DMS114 treated with DMSO at 0.1 percent for 48 hours (cell line): ENCODE data around the gene RBFOX2.
"Not testable (repeated sequence)": the region's sequence is repeated elsewhere in the genome, so short reads cannot be mapped to it uniquely, and the experiment has no call there.

Experiments
- DNase-seq: peaks from one replicate; lab custom pipeline; 2025; ENCODE audit not compliant: unreplicated experiment; lab: John Stamatoyannopoulos, UW

The RBFOX2 gene, protein sequence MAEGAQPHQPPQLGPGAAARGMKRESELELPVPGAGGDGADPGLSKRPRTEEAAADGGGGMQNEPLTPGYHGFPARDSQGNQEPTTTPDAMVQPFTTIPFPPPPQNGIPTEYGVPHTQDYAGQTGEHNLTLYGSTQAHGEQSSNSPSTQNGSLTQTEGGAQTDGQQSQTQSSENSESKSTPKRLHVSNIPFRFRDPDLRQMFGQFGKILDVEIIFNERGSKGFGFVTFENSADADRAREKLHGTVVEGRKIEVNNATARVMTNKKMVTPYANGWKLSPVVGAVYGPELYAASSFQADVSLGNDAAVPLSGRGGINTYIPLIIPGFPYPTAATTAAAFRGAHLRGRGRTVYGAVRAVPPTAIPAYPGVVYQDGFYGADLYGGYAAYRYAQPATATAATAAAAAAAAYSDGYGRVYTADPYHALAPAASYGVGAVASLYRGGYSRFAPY

GRCh38 chr22:36028646-36029405 lies at the start of gene RBFOX2:
TSS of gene RBFOX2 (minus strand) at chr22:36028824. CDS start at chr22:36028425, 399 bp downstream.
- DNase-seq: peak; percentile 86

- no peak for DNase-seq
Measured at GRCh38 chr22:36077271-36077670, 48.6 kb upstream of the RBFOX2 start.

- no peak for DNase-seq
Measured at GRCh38 chr22:36075724-36076123, 47.1 kb upstream of the RBFOX2 start.

DNA sequence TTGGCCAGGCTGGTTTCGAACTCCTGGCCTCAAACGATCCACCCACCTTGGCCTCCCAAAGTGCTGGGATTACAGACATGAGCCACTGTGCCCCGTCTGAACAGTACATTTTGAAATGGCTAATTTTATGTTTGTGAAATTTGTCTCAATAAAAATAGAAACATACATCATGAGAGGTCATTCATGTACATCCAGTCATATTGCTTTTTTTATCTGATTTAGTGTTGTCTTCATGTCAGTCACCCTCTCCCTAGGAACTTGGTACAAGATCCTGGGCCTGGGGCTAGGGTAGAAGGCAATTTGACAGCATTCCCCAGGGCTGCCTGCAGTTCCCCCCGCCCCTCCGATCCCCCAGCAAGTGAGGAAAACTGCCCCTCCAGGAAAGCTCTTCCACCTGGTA lies 46.6 kb upstream of the RBFOX2 start:
- no peak for DNase-seq

- DNase-seq: no peak
Measured at GRCh38 chr22:36073476-36073875, 44.9 kb upstream of the RBFOX2 start.

DNA sequence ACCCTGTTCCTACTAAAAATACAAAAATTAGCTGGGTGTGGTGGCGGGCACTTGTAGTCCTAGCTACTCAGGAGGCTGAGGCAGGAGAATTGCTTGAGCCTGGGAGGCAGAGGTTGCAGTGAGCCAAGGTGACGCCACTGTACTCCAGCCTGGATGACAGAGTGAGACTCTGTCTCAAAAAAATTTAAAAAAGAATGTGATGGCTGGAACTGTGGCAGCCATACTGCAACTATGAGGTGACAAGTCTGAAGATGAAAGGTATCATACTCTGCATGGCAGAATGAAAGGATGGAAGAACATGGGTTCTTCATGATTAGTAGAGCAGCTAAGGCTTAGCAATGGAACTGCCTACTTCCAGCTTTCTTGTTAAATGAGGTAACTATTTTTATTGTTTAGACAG lies 42.0 kb upstream of the RBFOX2 start:
- DNase-seq: not testable (repeated sequence)

DNA sequence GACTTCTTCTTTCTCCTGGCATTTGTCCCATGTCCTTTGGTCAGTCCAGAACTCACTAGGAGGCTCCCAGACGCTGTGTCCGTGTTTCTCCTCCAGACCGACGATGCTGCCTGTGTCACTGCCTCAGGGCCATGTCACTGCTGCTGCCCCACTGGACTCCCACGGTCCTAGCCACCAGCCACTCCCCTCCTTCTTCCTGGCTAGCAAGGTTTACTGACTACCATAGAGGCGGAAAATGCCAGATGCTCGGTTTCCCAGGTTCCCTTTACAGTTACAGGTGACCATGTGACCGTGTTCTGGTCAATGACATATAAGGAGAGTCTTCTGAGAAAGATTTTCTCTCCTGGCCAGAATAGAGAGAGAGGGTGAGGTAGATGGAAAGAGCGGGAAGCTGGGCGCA lies 40.7 kb upstream of the RBFOX2 start:
- DNase-seq: no peak

GRCh38 chr22:36068776-36069344 lies 40.2 kb upstream of the RBFOX2 start:
- DNase-seq: no peak

GRCh38 chr22:36067235-36067558 lies 38.6 kb upstream of the RBFOX2 start:
- DNase-seq: no peak

- DNase-seq: peak; percentile 82
Measured at GRCh38 chr22:36065775-36066544, 37.3 kb upstream of the RBFOX2 start.

DNA sequence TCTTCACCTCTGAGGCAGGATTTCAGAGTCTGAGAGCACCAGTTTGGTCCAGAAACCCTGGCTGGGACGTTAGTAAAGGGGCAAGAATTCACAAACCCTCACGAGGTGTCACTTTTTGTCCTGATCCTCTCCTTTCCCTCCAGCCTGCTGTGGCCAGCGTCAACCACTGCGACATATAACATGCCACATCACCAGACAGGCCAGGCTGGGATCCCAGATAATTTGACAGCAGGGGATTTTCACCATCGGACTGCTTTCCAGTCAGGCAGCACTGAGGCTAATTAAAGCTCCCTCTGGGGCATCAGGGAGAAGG lies 36.8 kb upstream of the RBFOX2 start:
- no peak for DNase-seq

GRCh38 chr22:36064358-36064757 lies 35.7 kb upstream of the RBFOX2 start:
- DNase-seq: no peak

DNA sequence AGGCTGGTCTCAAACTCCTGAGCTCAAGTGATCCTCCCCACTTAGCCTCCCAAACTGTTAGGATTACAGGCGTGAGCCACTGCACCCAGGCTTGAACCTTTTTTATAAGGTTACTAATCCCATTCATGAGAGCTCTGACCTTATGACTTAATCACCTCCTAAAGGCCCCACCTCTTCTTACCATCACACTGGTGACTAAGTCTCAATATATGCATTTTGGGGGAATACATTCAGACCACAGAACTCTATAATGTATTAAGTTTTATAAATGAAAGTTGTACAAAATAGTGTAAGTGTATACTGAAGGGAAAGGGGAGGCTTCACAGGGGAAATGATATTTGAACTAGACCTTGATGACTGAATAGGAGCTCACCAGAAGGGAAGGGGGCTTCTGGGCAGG lies 28.4 kb upstream of the RBFOX2 start:
- DNase-seq: no peak

- no peak for DNase-seq
Measured at GRCh38 chr22:36055376-36056295, 27.0 kb upstream of the RBFOX2 start.

- not testable (repeated sequence) for DNase-seq
Measured at GRCh38 chr22:36054446-36054845, 25.8 kb upstream of the RBFOX2 start.

DNA sequence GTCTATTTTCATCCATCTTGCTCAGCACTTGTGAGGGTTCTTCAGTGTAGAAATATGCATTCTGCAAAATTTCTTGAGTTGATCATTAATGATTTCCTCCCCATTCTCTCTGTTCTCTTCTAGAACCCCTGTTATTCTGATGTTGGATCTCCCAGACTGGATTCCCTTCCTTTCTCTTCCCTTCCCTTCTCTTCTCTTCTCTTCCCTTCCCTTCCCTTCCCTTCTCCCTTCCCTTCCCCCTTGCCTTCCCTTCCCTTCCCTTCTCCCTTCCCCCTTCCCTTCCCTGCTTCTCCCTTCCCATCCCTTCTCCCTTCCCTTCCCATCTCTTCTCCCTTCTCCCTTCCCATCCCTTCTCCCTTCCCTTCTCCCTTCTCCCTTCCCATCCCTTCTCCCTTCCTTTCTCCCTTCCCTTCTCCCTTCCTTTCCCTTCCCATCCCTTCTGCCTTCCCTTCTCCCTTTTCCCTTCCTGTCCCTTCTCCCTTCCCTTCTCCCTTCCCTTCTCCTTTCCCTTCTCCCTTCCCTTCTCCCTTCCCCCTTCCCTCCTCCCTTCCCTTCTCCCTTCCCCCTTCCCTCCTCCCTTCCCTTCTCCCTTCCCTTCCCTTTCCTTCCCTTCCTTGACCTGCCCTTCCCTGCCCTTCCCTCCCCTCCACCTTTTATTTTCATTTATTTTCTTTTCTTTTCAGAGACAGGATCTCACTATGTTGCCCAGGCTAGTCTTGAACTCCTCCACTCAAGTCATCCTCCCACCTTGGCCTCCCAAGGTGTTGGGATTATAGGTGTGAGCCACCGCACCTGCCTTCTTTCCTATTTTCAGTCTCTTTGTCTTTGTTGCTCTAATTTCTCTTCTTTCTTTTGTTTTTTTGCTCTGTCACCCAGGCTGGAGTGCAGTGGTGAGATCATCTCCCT lies 24.9 kb upstream of the RBFOX2 start:
- DNase-seq: no peak

GRCh38 chr22:36052505-36052941 lies 23.9 kb upstream of the RBFOX2 start:
- no peak for DNase-seq

DNA sequence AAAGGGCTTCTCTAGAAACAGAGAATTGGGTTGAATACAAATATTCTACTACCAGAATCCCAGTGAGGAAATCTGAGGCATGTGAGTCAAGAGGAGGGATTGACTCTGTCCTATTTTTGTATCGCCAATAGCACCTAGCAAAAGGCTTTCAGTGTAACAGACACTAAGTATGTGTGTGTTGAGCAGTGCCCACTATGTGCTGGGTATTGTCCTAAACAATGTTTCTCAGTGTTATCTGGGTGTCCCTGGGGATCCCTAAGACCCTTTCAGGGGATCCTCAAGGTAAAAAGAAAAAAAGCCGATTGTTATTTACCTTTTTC lies 21.0 kb upstream of the RBFOX2 start:
- no peak for DNase-seq

DNA sequence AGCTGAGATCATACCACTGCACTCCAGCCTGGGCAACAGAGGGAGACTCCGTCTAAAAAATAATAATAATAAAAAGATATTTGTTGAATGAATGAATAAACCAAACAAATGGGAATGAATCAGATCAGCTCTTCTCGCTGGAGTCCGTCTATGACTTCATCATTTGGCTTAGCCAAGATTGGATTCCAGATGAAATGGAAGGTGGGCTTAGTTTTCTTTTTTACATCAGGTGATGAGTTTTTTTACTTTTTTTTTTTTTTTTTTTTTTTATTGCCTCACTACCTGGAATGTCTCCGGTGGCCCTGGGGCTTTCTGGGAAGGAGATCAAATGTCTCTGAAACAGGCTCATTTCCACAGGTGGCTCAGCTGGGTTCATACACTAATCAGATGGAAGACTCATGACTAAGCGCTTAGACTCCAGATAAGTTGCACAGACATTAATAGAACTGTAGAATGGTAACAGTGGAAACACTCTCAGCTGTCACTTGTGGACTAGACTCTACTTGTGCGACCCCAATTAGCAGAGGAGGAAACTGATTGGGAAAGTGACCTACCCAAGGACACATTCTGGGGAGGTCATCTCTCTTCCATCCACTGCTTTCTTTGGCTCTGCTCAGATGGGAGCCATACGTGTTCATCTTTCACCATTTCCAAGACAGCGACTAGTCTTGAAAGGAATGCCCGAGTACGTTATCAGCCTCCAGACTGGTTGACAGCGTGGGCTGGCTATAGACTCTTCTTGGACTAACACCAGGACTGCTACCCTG lies 20.5 kb upstream of the RBFOX2 start:
- no peak for DNase-seq
